Measurements from ENCODE around the gene COIL. TPM values are rescaled to one million over a fixed set of nuclear protein-coding genes. Genes with fewer than 3 reads are reported as not detected.

The COIL gene
- total RNA-seq, 1 donor = 11.9 TPM

- H3K4me2 ChIP-seq (ENCODE audit: insufficient read depth, low read length) = no peak overlapping the region
- H3K27me3 ChIP-seq (ENCODE audit: insufficient read depth, low read length) = no peaks in the 10 kb centered on the region
- no peaks in the 10 kb centered on the region for H3K9me3 ChIP-seq (ENCODE audit: low read depth, low read length)
- no peak for DNase-seq (ENCODE audit: insufficient read length, low spot score, missing footprints)
- H3K27ac ChIP-seq (ENCODE audit: low read depth, low read length) = no peak overlapping the region
- no peak for TF ChIP-seq CTCF (IDR thresholded peaks at IDR 0.05; ENCODE audit: extremely low read depth, low read depth, low read length)
- H3K36me3 ChIP-seq (ENCODE audit: insufficient read depth, low read length) = peaks cover 59% of the 10 kb centered on the region
- no peak overlapping the region for H3K4me3 ChIP-seq (ENCODE audit: insufficient read depth, low read length)
- H3K79me2 ChIP-seq (ENCODE audit: insufficient read depth, low read length) = peaks cover 12% of the 10 kb centered on the region
- no peak overlapping the region for H2AFZ ChIP-seq (ENCODE audit: low read length)
- no peaks in the 10 kb centered on the region for H3K4me1 ChIP-seq (ENCODE audit: insufficient read depth, low read length)
- peaks cover 5% of the 10 kb centered on the region for H4K20me1 ChIP-seq (ENCODE audit: insufficient read depth, low read length)
These were observed 64.5 kb downstream of the COIL start for GRCh38 chr17:56896217-56896967.

GRCh38 chr17:56894859-56895455 lies 65.9 kb downstream of the COIL start:
- no peaks in the 10 kb centered on the region for H3K4me1 ChIP-seq (ENCODE audit: insufficient read depth, low read length)
- TF ChIP-seq CTCF (IDR thresholded peaks at IDR 0.05; ENCODE audit: extremely low read depth, low read depth, low read length) = no peak
- no peak overlapping the region for H3K4me2 ChIP-seq (ENCODE audit: insufficient read depth, low read length)
- H3K27me3 ChIP-seq (ENCODE audit: insufficient read depth, low read length) = no peaks in the 10 kb centered on the region
- peaks cover 2% of the 10 kb centered on the region for H3K79me2 ChIP-seq (ENCODE audit: insufficient read depth, low read length)
- no peak overlapping the region for H3K4me3 ChIP-seq (ENCODE audit: insufficient read depth, low read length)
- no peak overlapping the region for H3K27ac ChIP-seq (ENCODE audit: low read depth, low read length)
- peaks cover 61% of the 10 kb centered on the region for H3K36me3 ChIP-seq (ENCODE audit: insufficient read depth, low read length)
- no peaks in the 10 kb centered on the region for H3K9me3 ChIP-seq (ENCODE audit: low read depth, low read length)
- H2AFZ ChIP-seq (ENCODE audit: low read length) = no peak overlapping the region
- no peak for DNase-seq (ENCODE audit: insufficient read length, low spot score, missing footprints)
- peaks cover 5% of the 10 kb centered on the region for H4K20me1 ChIP-seq (ENCODE audit: insufficient read depth, low read length)

- Histone ChIP-seq H3K27me3 (ENCODE audit: insufficient read depth, low read length) (no peaks in the 10 kb centered on the region), H3K4me3 (ENCODE audit: insufficient read depth, low read length) (no peak overlapping the region), H3K4me1 (ENCODE audit: insufficient read depth, low read length) (no peaks in the 10 kb centered on the region), H3K4me2 (ENCODE audit: insufficient read depth, low read length) (no peak overlapping the region), H3K27ac (ENCODE audit: low read depth, low read length) (no peak overlapping the region), H4K20me1 (ENCODE audit: insufficient read depth, low read length) (peaks cover 5% of the 10 kb centered on the region), H3K79me2 (ENCODE audit: insufficient read depth, low read length) (peaks cover 2% of the 10 kb centered on the region), H3K36me3 (ENCODE audit: insufficient read depth, low read length) (peaks cover 65% of the 10 kb centered on the region), H2AFZ (ENCODE audit: low read length) (no peak overlapping the region), H3K9me3 (ENCODE audit: low read depth, low read length) (no peaks in the 10 kb centered on the region)
- no peak for DNase-seq (ENCODE audit: insufficient read length, low spot score, missing footprints)
- no peak for TF ChIP-seq CTCF (IDR thresholded peaks at IDR 0.05; ENCODE audit: extremely low read depth, low read depth, low read length)
These were observed 67.3 kb downstream of the COIL start for GRCh38 chr17:56893503-56893902.

GRCh38 chr17:56892333-56892732 lies 68.5 kb downstream of the COIL start:
- H3K9me3 ChIP-seq (ENCODE audit: low read depth, low read length) = no peaks in the 10 kb centered on the region
- H3K79me2 ChIP-seq (ENCODE audit: insufficient read depth, low read length) = peaks cover 2% of the 10 kb centered on the region
- H3K36me3 ChIP-seq (ENCODE audit: insufficient read depth, low read length) = peaks cover 57% of the 10 kb centered on the region
- H3K4me1 ChIP-seq (ENCODE audit: insufficient read depth, low read length) = no peaks in the 10 kb centered on the region
- H3K4me2 ChIP-seq (ENCODE audit: insufficient read depth, low read length) = no peak overlapping the region
- H3K4me3 ChIP-seq (ENCODE audit: insufficient read depth, low read length) = no peak overlapping the region
- no peak for TF ChIP-seq CTCF (IDR thresholded peaks at IDR 0.05; ENCODE audit: extremely low read depth, low read depth, low read length)
- H2AFZ ChIP-seq (ENCODE audit: low read length) = no peak overlapping the region
- DNase-seq (ENCODE audit: insufficient read length, low spot score, missing footprints) = no peak
- H4K20me1 ChIP-seq (ENCODE audit: insufficient read depth, low read length) = peaks cover 2% of the 10 kb centered on the region
- H3K27ac ChIP-seq (ENCODE audit: low read depth, low read length) = no peak overlapping the region
- no peaks in the 10 kb centered on the region for H3K27me3 ChIP-seq (ENCODE audit: insufficient read depth, low read length)
